K562 (cell line): ENCODE measurements around the gene VPS35. TPM values are rescaled to one million over a fixed set of nuclear protein-coding genes. Genes with fewer than 3 reads are reported as not detected.
A peak's percentile ranks its signal among the peaks of the same experiment; 100 is the strongest.

Source experiments
- ATF1 ChIP-seq, 2 experiments: fragments of 450-650 bp in 1 of 2; IDR thresholded peaks; 2 replicates each; pipeline ENCODE4 v1.6.1; 2016; ENCODE audit warnings: missing compliant biosample characterization in 1 of 2, missing genetic modification characterization in 1 of 2
- ATF7 ChIP-seq: fragments of 450-650 bp; IDR thresholded peaks from 2 replicates; pipeline ENCODE4 v1.7.1; 2014; ENCODE audit warnings: mild to moderate bottlenecking, moderate library complexity
- CREM ChIP-seq: IDR thresholded peaks from 2 replicates; pipeline ENCODE4 v1.6.1; 2014; ENCODE audit warnings: antibody characterized with exemption, low read depth
- CTCFL ChIP-seq: IDR thresholded peaks from 2 replicates; pipeline ENCODE4 v1.6.1; 2011; ENCODE audit warnings: borderline replicate concordance, low read depth, mild to moderate bottlenecking, moderate library complexity, low read length; ENCODE audit not compliant: insufficient read depth, poor library complexity, severe bottlenecking
- ETS1 ChIP-seq: conservative IDR thresholded peaks from 2 replicates; pipeline ENCODE4 v1.6.1; 2011; ENCODE audit warnings: low read depth, mild to moderate bottlenecking, low read length; ENCODE audit not compliant: control insufficient read depth
- L3MBTL2 ChIP-seq: fragments of 450-650 bp; IDR thresholded peaks from 2 replicates; pipeline ENCODE4 v1.6.1; 2016; ENCODE audit warnings: mild to moderate bottlenecking, moderate library complexity
- MEIS2 ChIP-seq: fragments of 450-650 bp; IDR thresholded peaks from 2 replicates; pipeline ENCODE4 v1.6.1; 2014; ENCODE audit warnings: mild to moderate bottlenecking; ENCODE audit not compliant: partially characterized antibody
- MTA2 ChIP-seq: fragments of 450-650 bp; IDR thresholded peaks from 2 replicates; pipeline ENCODE4 v1.6.1; 2016; ENCODE audit warnings: low read depth
- PHF20 ChIP-seq: fragments of 450-650 bp; IDR thresholded peaks from 2 replicates; pipeline ENCODE4 v1.6.1; 2018; ENCODE audit not compliant: partially characterized antibody
- PML ChIP-seq: IDR thresholded peaks from 2 replicates; pipeline ENCODE4 v1.6.1; 2012; ENCODE audit warnings: low read length, inconsistent platforms
- POLR2B ChIP-seq: fragments of 450-650 bp; IDR thresholded peaks from 2 replicates; pipeline ENCODE4 v1.6.1; 2018; ENCODE audit warnings: low read depth; ENCODE audit not compliant: partially characterized antibody
- RBBP5 ChIP-seq: fragments of 200-600 bp; sonication (generic); IDR thresholded peaks from 2 replicates; pipeline ENCODE4 v1.6.1; 2012; ENCODE audit warnings: borderline replicate concordance, mild to moderate bottlenecking, low read length, control low read depth, inconsistent platforms; ENCODE audit not compliant: insufficient read depth, poor library complexity, severe bottlenecking
- RBM39 ChIP-seq: fragments of 200-400 bp; formaldehyde crosslinking; optimal IDR thresholded peaks from 2 replicates; pipeline ENCODE3; 2018; ENCODE audit warnings: low read depth, low read length
- RHOXF2B ChIP-seq: fragments of 250-450 bp; sonication (Bioruptor Pico); conservative IDR thresholded peaks from 2 replicates; pipeline ENCODE4 v1.5.1; 2021
- SP2 ChIP-seq: IDR thresholded peaks from 2 replicates; pipeline ENCODE4 v1.6.1; 2011; ENCODE audit warnings: mild to moderate bottlenecking, low read depth, low read length, moderate library complexity; ENCODE audit not compliant: poor library complexity, severe bottlenecking; ENCODE audit errors: extremely low read depth
- SREBF1 ChIP-seq: fragments of 150-350 bp; IDR thresholded peaks from 2 replicates; pipeline ENCODE4 v1.6.1; 2014; ENCODE audit warnings: antibody characterized with exemption, low read depth, low read length, borderline replicate concordance
- STAG1 ChIP-seq: sonication (generic); formaldehyde crosslinking; IDR thresholded peaks from 2 replicates; pipeline ENCODE4 v1.5.0; 2020; ENCODE audit warnings: missing genetic modification reagents, borderline replicate concordance
- TBP ChIP-seq: optimal IDR thresholded peaks from 2 replicates; pipeline ENCODE3; 2011; ENCODE audit warnings: low read depth, low read length, improper control_type of control experiment
- ZHX1 ChIP-seq: fragments of 150-350 bp; conservative IDR thresholded peaks from 2 replicates; pipeline ENCODE4 v1.6.1; 2014; ENCODE audit warnings: low read length
- ZNF212 ChIP-seq: fragments of 450-650 bp; formaldehyde crosslinking; IDR thresholded peaks from 2 replicates; pipeline ENCODE4 v1.4.0; 2020; ENCODE audit warnings: mild to moderate bottlenecking
- ZNF354B ChIP-seq: fragments of 250-450 bp; sonication (Bioruptor Pico); IDR thresholded peaks from 2 replicates; pipeline ENCODE4 v1.4.0; 2020
- ZSCAN29 ChIP-seq: fragments of 450-650 bp; IDR thresholded peaks from 2 replicates; pipeline ENCODE4 v1.6.1; 2017
- polyA plus RNA-seq, 8 experiments: library from polyadenylated mRNA; depleted of rRNA in 4 of 8; stranded (reverse) in 5 of 8; unstranded in 3 of 8; fragments of >200 nt; fragmentation: Nextera tagmentation in 2 of 8; fragmentation: Illumina TruSeq in 1 of 8; extraction: Ambion mirVana in 2 of 8; extraction: Trizol in 1 of 8; gene quantifications; 2 replicates each; pipeline versions ENCODE4 v1.2.1 to v1.2.3, GENCODE V29; 2011 to 2014; ENCODE audit warnings: inconsistent platforms in 1 of 8, missing spikeins in 1 of 8
- total RNA-seq, 7 experiments: library from RNA; depleted of rRNA in 6 of 7; stranded (reverse); fragments of >200 nt in 6 of 7; fragmentation: Illumina TruSeq in 2 of 7; extraction: Trizol in 2 of 7; gene quantifications; 2 replicates each; pipeline versions ENCODE4 v1.2.1 to v1.2.3, GENCODE V29; 2011 to 2021; ENCODE audit warnings: low replicate concordance in 1 of 7

The VPS35 gene
- total and polyA plus RNA-seq, 9 of the 15 experiments (the other 6 are each of a cell fraction or from before 2014, with no cell fraction given) = 32.7 to 131 (median 66.2) TPM

GRCh38 chr16:46689365-46690280, 645 bp upstream of the VPS35 start, which contains the start of gene ORC6 (continued):
- no peak for TF ChIP-seq MTA2
- peak; percentile 52 for TF ChIP-seq SP2
- peak; percentile 22 for TF ChIP-seq CREM
- TF ChIP-seq RHOXF2B (CRISPR knock-in tag) = 0 out of 2 replicates have a peak, but pooled peaks have one; percentile 68
- no peak for TF ChIP-seq PHF20
- TF ChIP-seq TBP = peak; percentile 84
- peak; percentile 4; the same call in 1 of the 2 replicates for TF ChIP-seq STAG1 (CRISPR knock-in tag)
- TF ChIP-seq ZNF354B (CRISPR knock-in tag) = no peak
- peak; percentile 35; the same call in 1 of the 2 replicates for TF ChIP-seq L3MBTL2
- TF ChIP-seq MEIS2 = peak; percentile 80
- TF ChIP-seq ZNF212 (CRISPR knock-in tag) = no peak
- 0 out of 2 replicates have a peak, but pooled peaks have one; percentile 39 for TF ChIP-seq PML
- peak; percentile 76 for TF ChIP-seq POLR2B
- peak; percentile 98 for TF ChIP-seq ZSCAN29
- TF ChIP-seq ATF7 = 0 out of 2 replicates have a peak, but pooled peaks have one; percentile 17
- TF ChIP-seq ZHX1 = no peak
- TF ChIP-seq SREBF1 = peak; percentile 23; the same call in 1 of the 2 replicates
- peak; percentile 36; the same call in 1 of the 2 replicates for TF ChIP-seq ETS1
- peak; percentile 13 for TF ChIP-seq CTCFL
- no peak for TF ChIP-seq ATF1 (CRISPR knock-in tag; IDR thresholded peaks at IDR 0.05)
- TF ChIP-seq ATF1 (tag; IDR thresholded peaks at IDR 0.05) = peak; percentile 47; the same call in 1 of the 2 replicates
- TF ChIP-seq RBM39 = no peak
- peak; percentile 74 for TF ChIP-seq RBBP5
